H1 (cell line): Measurements from ENCODE around the gene UMPS. TPM values are rescaled to one million over a fixed set of nuclear protein-coding genes. Genes with fewer than 3 reads are reported as not detected.

ENCODE experiments used
- CTCF ChIA-PET: fragments of 300-600 bp; sonication (Branson Sonifier 250); formaldehyde crosslinking; loops from one replicate; lab custom pipeline; 2021; ENCODE audit not compliant: partially characterized antibody; lab: Charles Lee
- POLR2A ChIA-PET: fragments of 300-600 bp; sonication (Branson Sonifier 250); formaldehyde crosslinking; loops from one replicate; lab custom pipeline; 2021; ENCODE audit warnings: inconsistent platforms; ENCODE audit not compliant: partially characterized antibody; lab: Charles Lee
- DNase-seq, 2 experiments: peaks; one replicate each; pipeline versions ENCODE4 v3.0.0 to v3.0.0-alpha.2; 2010 to 2022; ENCODE audit warnings: low spot score in 2 of 2, low read depth in 1 of 2, mixed read lengths in 1 of 2
- FAIRE-seq: peaks from 2 replicates; lab custom pipeline; 2011; peaks lifted over from hg19 to GRCh38; lab: Jason Lieb, UNC
- H2AFZ ChIP-seq: 2 replicates; pipeline ENCODE4 v1.8.1; 2012; ENCODE audit warnings: low read length, inconsistent platforms
- H2AK5ac ChIP-seq: 2 replicates; pipeline ENCODE4 v1.6.1; 2013; ENCODE audit warnings: low read depth, low read length
- H2BK120ac ChIP-seq: replicated peaks from 2 replicates; pipeline ENCODE3; 2013; ENCODE audit warnings: low read depth, low read length, inconsistent platforms
- H2BK12ac ChIP-seq: 2 replicates; pipeline ENCODE4 v1.6.1; 2013; ENCODE audit warnings: low read depth, low read length
- H2BK15ac ChIP-seq: 2 replicates; pipeline ENCODE4 v1.6.1; 2013; ENCODE audit warnings: low read length
- H2BK20ac ChIP-seq: 2 replicates; pipeline ENCODE4 v1.6.1; 2013; ENCODE audit warnings: low read length
- H2BK5ac ChIP-seq: 2 replicates; pipeline ENCODE4 v1.6.1; 2013; ENCODE audit warnings: low read depth, low read length
- H3K14ac ChIP-seq: 2 replicates; pipeline ENCODE4 v1.6.1; 2013; ENCODE audit warnings: inconsistent platforms; ENCODE audit not compliant: insufficient read length
- H3K18ac ChIP-seq: 2 replicates; pipeline ENCODE4 v1.6.1; 2013; ENCODE audit warnings: low read length; ENCODE audit errors: extremely low read depth
- H3K23ac ChIP-seq: 2 replicates; pipeline ENCODE4 v1.6.1; 2013; ENCODE audit warnings: inconsistent platforms; ENCODE audit not compliant: insufficient read length
- H3K23me2 ChIP-seq: 2 replicates; pipeline ENCODE4 v1.6.1; 2013; ENCODE audit warnings: low read depth, low read length
- H3K27ac ChIP-seq: 2 replicates; pipeline ENCODE4 v1.6.1; 2011; ENCODE audit warnings: low read depth, low read length, inconsistent platforms
- H3K27me3 ChIP-seq, 4 experiments: replicated peaks in 1 of 4; 1 replicate in 1 of 4; 2 replicates in 3 of 4; pipeline versions ENCODE4 v1.6.1 to v1.8.1; 2011 to 2013; ENCODE audit warnings: low read length in 3 of 4, mild to moderate bottlenecking in 3 of 4, inconsistent platforms in 2 of 4, mixed read lengths in 2 of 4, moderate library complexity in 1 of 4; ENCODE audit not compliant: control insufficient read depth in 3 of 4, insufficient read depth in 3 of 4; ENCODE audit errors: extremely low read depth in 1 of 4
- H3K36me3 ChIP-seq, 4 experiments: 2 replicates each; pipeline versions ENCODE4 v1.6.1 to v1.8.1; 2011 to 2013; ENCODE audit warnings: mild to moderate bottlenecking in 4 of 4, low read length in 3 of 4, moderate library complexity in 2 of 4, control low read depth in 1 of 4, inconsistent platforms in 1 of 4; ENCODE audit not compliant: insufficient read depth in 4 of 4, control insufficient read depth in 2 of 4
- H3K4ac ChIP-seq: replicated peaks from 2 replicates; pipeline ENCODE3; 2013; ENCODE audit warnings: low read length, low read depth, mixed read lengths, inconsistent platforms; ENCODE audit not compliant: insufficient read length
- H3K4me1 ChIP-seq, 4 experiments: replicated peaks in 1 of 4; 1 replicate in 1 of 4; 2 replicates in 3 of 4; pipeline versions ENCODE4 v1.6.1 to v1.8.1; 2011 to 2013; ENCODE audit warnings: low read length in 3 of 4, inconsistent platforms in 2 of 4, mixed read lengths in 1 of 4; ENCODE audit not compliant: insufficient read depth in 4 of 4, control insufficient read depth in 3 of 4
- H3K4me2 ChIP-seq, 2 experiments: 2 replicates each; pipeline versions ENCODE4 v1.6.1 to v1.8.1; 2011 to 2013; ENCODE audit warnings: low read depth in 2 of 2, low read length in 2 of 2, control low read depth in 1 of 2, inconsistent platforms in 1 of 2, mild to moderate bottlenecking in 1 of 2; ENCODE audit not compliant: insufficient read depth in 1 of 2
- H3K4me3 ChIP-seq, 4 experiments: fragments of 200-600, 300-600 bp in 1 of 4; sonication (generic), shearing (Covaris generic), sonication (Bioruptor Twin) in 1 of 4; 2 replicates each; pipeline versions ENCODE4 v1.5.1 to v1.8.1; 2011 to 2016; ENCODE audit warnings: low read length in 4 of 4, low read depth in 3 of 4, control low read depth in 2 of 4, inconsistent platforms in 2 of 4, mild to moderate bottlenecking in 2 of 4, mixed read lengths in 1 of 4, moderate library complexity in 1 of 4; ENCODE audit not compliant: insufficient read depth in 2 of 4; ENCODE audit errors: extremely low read depth in 1 of 4
- H3K56ac ChIP-seq: replicated peaks from 2 replicates; pipeline ENCODE3; 2013; ENCODE audit warnings: low read depth, mild to moderate bottlenecking, mixed read lengths, low read length, inconsistent platforms; ENCODE audit not compliant: insufficient read length
- H3K79me1 ChIP-seq: 2 replicates; pipeline ENCODE4 v1.6.1; 2013; ENCODE audit warnings: low read depth, low read length, control low read depth
- H3K79me2 ChIP-seq, 2 experiments: 2 replicates each; pipeline versions ENCODE4 v1.6.1 to v1.8.1; 2012 to 2013; ENCODE audit warnings: low read length in 2 of 2, mild to moderate bottlenecking in 2 of 2, inconsistent platforms in 1 of 2; ENCODE audit not compliant: insufficient read depth in 2 of 2, control insufficient read depth in 1 of 2
- H3K9ac ChIP-seq, 4 experiments: replicated peaks in 1 of 4; 1 replicate in 1 of 4; 2 replicates in 3 of 4; pipeline versions ENCODE4 v1.6.1 to v1.8.1; 2011 to 2013; ENCODE audit warnings: low read depth in 3 of 4, low read length in 3 of 4, control low read depth in 2 of 4, mild to moderate bottlenecking in 2 of 4, moderate library complexity in 2 of 4, inconsistent platforms in 1 of 4; ENCODE audit errors: extremely low read depth in 1 of 4
- H3K9me3 ChIP-seq, 2 experiments: 2 replicates each; pipeline versions ENCODE4 v1.6.1 to v1.8.1; 2012 to 2013; ENCODE audit warnings: mild to moderate bottlenecking in 2 of 2, moderate library complexity in 2 of 2, control low read depth in 1 of 2, inconsistent platforms in 1 of 2, low read depth in 1 of 2, low read length in 1 of 2, mixed read lengths in 1 of 2; ENCODE audit not compliant: insufficient read depth in 2 of 2
- H4K20me1 ChIP-seq, 2 experiments: replicated peaks in 1 of 2; 2 replicates each; pipeline versions ENCODE3 to v1.8.1; 2011 to 2013; ENCODE audit warnings: inconsistent platforms in 2 of 2, low read length in 2 of 2, mild to moderate bottlenecking in 1 of 2; ENCODE audit not compliant: insufficient read depth in 2 of 2, control insufficient read depth in 1 of 2
- H4K5ac ChIP-seq: 2 replicates; pipeline ENCODE4 v1.6.1; 2013; ENCODE audit warnings: low read length, low read depth, mixed read lengths, inconsistent platforms; ENCODE audit not compliant: insufficient read length
- H4K8ac ChIP-seq: 2 replicates; pipeline ENCODE4 v1.8.0; 2013; ENCODE audit warnings: mild to moderate bottlenecking, moderate library complexity, low read length, inconsistent platforms; ENCODE audit not compliant: insufficient read depth; ENCODE audit errors: extremely low read depth
- H4K91ac ChIP-seq: replicated peaks from 2 replicates; pipeline ENCODE3; 2013; ENCODE audit warnings: low read length, mixed read lengths, inconsistent platforms; ENCODE audit not compliant: insufficient read length
- BACH1 ChIP-seq: IDR thresholded peaks from 2 replicates; pipeline ENCODE4 v1.6.1; 2012; ENCODE audit warnings: low read length, improper control_type of control experiment
- GTF2F1 ChIP-seq: IDR thresholded peaks from 2 replicates; pipeline ENCODE4 v1.6.1; 2012; ENCODE audit warnings: low read depth, low read length, improper control_type of control experiment, borderline replicate concordance
- KDM1A ChIP-seq: fragments of 200-600, 300-600 bp; sonication (generic); IDR thresholded peaks from 2 replicates; pipeline ENCODE4 v1.7.1; 2016; ENCODE audit warnings: mild to moderate bottlenecking, low read length, borderline replicate concordance
- POLR2AphosphoS5 ChIP-seq: IDR thresholded peaks from 2 replicates; pipeline ENCODE4 v1.6.1; 2011; ENCODE audit warnings: low read depth, low read length
- RAD21 ChIP-seq, 2 experiments: IDR thresholded peaks in 1 of 2; conservative IDR thresholded peaks in 1 of 2; 2 replicates each; pipeline ENCODE4 v1.6.1; 2011; ENCODE audit warnings: low read depth in 2 of 2, low read length in 2 of 2, improper control_type of control experiment in 1 of 2, inconsistent platforms in 1 of 2, mild to moderate bottlenecking in 1 of 2, moderate library complexity in 1 of 2
- RBBP5 ChIP-seq: IDR thresholded peaks from 2 replicates; pipeline ENCODE4 v1.7.1; 2012; ENCODE audit warnings: low read depth, mild to moderate bottlenecking, inconsistent platforms, low read length, moderate library complexity, borderline replicate concordance
- WGBS, 2 experiments: shearing (Covaris generic) in 1 of 2; methylation state at CpG; one replicate each; pipeline versions ENCODE4 v1.1.6 to v1.1.7; 2013 to 2015; ENCODE audit warnings: low lambda C conversion rate in 2 of 2, mixed read lengths in 2 of 2, inconsistent platforms in 1 of 2, low coverage in 1 of 2, missing lambda C conversion rate in 1 of 2; ENCODE audit not compliant: insufficient replicate concordance in 2 of 2, insufficient coverage in 1 of 2, insufficient read length in 1 of 2; ENCODE audit errors: extremely low coverage in 1 of 2, missing lambda C conversion rate in 1 of 2; 5-methylcytosine and 5-hydroxymethylcytosine counted together
- polyA plus RNA-seq, 7 experiments: library from polyadenylated mRNA; depleted of rRNA in 3 of 7; stranded (reverse) in 5 of 7; unstranded in 2 of 7; fragments of >200 nt in 5 of 7; fragments of 200-250 nt in 2 of 7; gene quantifications; 1 replicate in 5 of 7; 2 replicates in 1 of 7; 4 replicates in 1 of 7; pipeline versions ENCODE4 v1.2.1 to v1.2.3, GENCODE V29; 2011 to 2013; ENCODE audit warnings: missing spikeins in 2 of 7, mixed read lengths in 2 of 7
- total RNA-seq: library from RNA; stranded (reverse); fragmentation: NEBNext Ultra II Directional; extraction: Animal tissue kit (Norgen Biotek cat#: 25700); gene quantifications from 2 replicates; pipeline ENCODE4 v1.2.1, GENCODE V29; 2021

UMPS gene
- total and polyA plus RNA-seq, 2 of the 8 experiments (the other 6 are each of a cell fraction or from before 2014, with no cell fraction given): 32.8 to 59.0 TPM

DNA sequence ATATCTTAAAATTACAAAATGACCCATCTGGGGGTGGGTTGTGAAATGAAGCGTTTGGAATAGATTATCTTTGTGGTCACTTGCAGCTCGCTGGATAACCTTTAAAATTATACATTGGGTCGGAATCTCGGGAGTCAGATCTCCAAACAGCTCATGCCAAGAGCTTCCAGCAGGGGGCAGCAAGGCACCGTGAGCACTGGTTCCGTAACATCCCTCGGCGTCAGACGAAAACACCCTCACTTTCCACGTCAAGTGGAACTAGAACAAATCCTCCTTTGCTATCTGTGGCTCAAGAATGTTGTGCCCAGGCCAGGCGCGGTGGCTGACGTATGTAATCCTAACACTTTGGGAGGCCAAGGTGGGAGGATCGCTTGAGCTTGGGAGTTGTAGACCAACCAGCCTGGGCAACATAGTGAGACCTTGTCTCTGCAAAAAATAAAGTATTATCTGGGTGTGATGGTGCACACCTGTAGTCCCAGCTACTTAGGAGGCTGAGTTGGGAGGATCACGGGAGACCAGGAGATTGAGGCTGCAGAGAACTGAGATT, 31.1 kb downstream of the UMPS start:
- H3K4me2 ChIP-seq: no peak overlapping the region
- peaks cover 0 to 1% of the 10 kb centered on the region in 2 experiments for H4K20me1 ChIP-seq
- no peak overlapping the region for H2AK5ac ChIP-seq
- no peak overlapping the region for H4K91ac ChIP-seq
- H2BK15ac ChIP-seq: no peak overlapping the region
- peak; percentile 28 for FAIRE-seq
- no peak overlapping the region for H3K27ac ChIP-seq
- H4K5ac ChIP-seq: no peak overlapping the region
- CTCF ChIA-PET: interaction anchor here (0.6 to 11.6 kb wide), 57 partner anchors 8 to 680 kb away, joined by 3 to 173 read pairs (median 4); partner anchors contain the start of gene ITGB5
- no peaks in the 10 kb centered on the region for H3K79me2 ChIP-seq
- H4K8ac ChIP-seq: peak overlapping the region; percentile 60; the same call in 1 of the 2 replicates
- H3K79me1 ChIP-seq: no peaks in the 10 kb centered on the region
- DNase-seq: peak; percentile 50 to 91
- no peaks in the 10 kb centered on the region for H3K9me3 ChIP-seq
- no peaks in the 10 kb centered on the region for H3K23me2 ChIP-seq
- no peak overlapping the region for H2BK120ac ChIP-seq
- POLR2A ChIA-PET: interaction anchor here (0.7 to 2.7 kb wide), 11 partner anchors 13 to 166 kb away, joined by 3 to 11 read pairs (median 6); partner anchors contain the start of genes ITGB5 and UMPS
- H3K27me3 ChIP-seq: no peaks in the 10 kb centered on the region; a peak in 1 of 7 replicates
- no peak overlapping the region for H2BK5ac ChIP-seq
- H3K14ac ChIP-seq: no peak overlapping the region
- no peak overlapping the region for H3K4ac ChIP-seq
- no peak overlapping the region for H3K18ac ChIP-seq
- H3K4me3 ChIP-seq: no peak overlapping the region
- 51% methylated on average over 15 of the region's 15 CpGs; no CpG with 5 or more reads in 1 of the 2 experiments for WGBS, 2 experiments
- no peak overlapping the region for H2BK20ac ChIP-seq
- no peak overlapping the region for H3K56ac ChIP-seq
- H2BK12ac ChIP-seq: no peak overlapping the region
- H3K36me3 ChIP-seq: peaks cover 11 to 28% (median 24%) of the 10 kb centered on the region in 4 experiments; a peak in 7 of 8 replicates
- peaks cover 0 to 3% (median 0%) of the 10 kb centered on the region in 4 experiments; a peak in 3 of 7 replicates for H3K4me1 ChIP-seq
- H2AFZ ChIP-seq: no peak overlapping the region
- no peak overlapping the region for H3K9ac ChIP-seq
- H3K23ac ChIP-seq: no peak overlapping the region
- TF ChIP-seq BACH1 (no peak), POLR2AphosphoS5 (0 out of 2 replicates have a peak, but pooled peaks have one; percentile 37), RBBP5 (no peak), GTF2F1 (no peak), RAD21 (IDR thresholded peaks at IDR 0.05 in 1 of 2, conservative IDR thresholded peaks at IDR 0.05 in 1 of 2; ENCODE audit: low read depth in 2 of 2, low read length in 2 of 2) (peak; percentile 93 to 95), KDM1A (no peak)
